ENCODE results near the gene HNRNPUL2. TPM values are rescaled to one million over a fixed set of nuclear protein-coding genes. Genes with fewer than 3 reads are reported as not detected.

HNRNPUL2 gene
- total and polyA plus RNA-seq, 2 experiments from 2014 or later, result 3.7 to 15.4 TPM

GRCh38 chr11:62712861-62713260, 14.4 kb downstream of the HNRNPUL2 start:
- peaks cover 38% of the 10 kb centered on the region for H3K4me1 ChIP-seq (ENCODE audit: insufficient read depth)
- no peaks in the 10 kb centered on the region for H3K9me2 ChIP-seq (replicated peaks; ENCODE audit: insufficient read depth)
- no peaks in the 10 kb centered on the region for H3K27me3 ChIP-seq
- no peak overlapping the region for H2AFZ ChIP-seq
- no peak for DNase-seq (ENCODE audit: low spot score)
- no peaks in the 10 kb centered on the region for H3K9me3 ChIP-seq (ENCODE audit: low read depth)
- peak overlapping the region; percentile 74 for H3K27ac ChIP-seq
- peaks cover 29% of the 10 kb centered on the region for H3K79me2 ChIP-seq
- H3K36me3 ChIP-seq (replicated peaks; ENCODE audit: insufficient read depth, low read depth), result no peaks in the 10 kb centered on the region
- H4K20me1 ChIP-seq (ENCODE audit: insufficient read depth, poor library complexity, severe bottlenecking), result no peaks in the 10 kb centered on the region
- WGBS (ENCODE audit: low lambda C conversion rate, missing lambda C conversion rate), result 79% methylated on average over 3 of the region's 3 CpGs
- no peak for TF ChIP-seq CTCF (IDR thresholded peaks at IDR 0.05; ENCODE audit: poor library complexity)
- TF ChIP-seq EZH2phosphoT487 (IDR thresholded peaks at IDR 0.05; ENCODE audit: low read depth, severe bottlenecking, unreplicated experiment), result no peak
- TF ChIP-seq EZH2 (IDR thresholded peaks at IDR 0.05; ENCODE audit: borderline replicate concordance), result no peak
- H3K4me2 ChIP-seq, result peak overlapping the region; percentile 11
- no peak overlapping the region for H3K4me3 ChIP-seq

GRCh38 chr11:62712276-62712812, 14.9 kb downstream of the HNRNPUL2 start:
- Histone ChIP-seq H3K9me2 (replicated peaks; ENCODE audit: insufficient read depth) (no peaks in the 10 kb centered on the region), H3K4me2 (peak overlapping the region; percentile 11), H3K79me2 (peaks cover 30% of the 10 kb centered on the region), H3K4me3 (no peak overlapping the region), H4K20me1 (ENCODE audit: insufficient read depth, poor library complexity, severe bottlenecking) (no peaks in the 10 kb centered on the region), H3K27me3 (no peaks in the 10 kb centered on the region), H3K4me1 (ENCODE audit: insufficient read depth) (peaks cover 42% of the 10 kb centered on the region), H2AFZ (no peak overlapping the region), H3K36me3 (replicated peaks; ENCODE audit: insufficient read depth, low read depth) (no peaks in the 10 kb centered on the region), H3K9me3 (ENCODE audit: low read depth) (no peaks in the 10 kb centered on the region), H3K27ac (peak overlapping the region; percentile 74)
- 96% methylated on average over 6 of the region's 6 CpGs for WGBS (ENCODE audit: low lambda C conversion rate, missing lambda C conversion rate)
- DNase-seq (ENCODE audit: low spot score), result no peak
- no peak for TF ChIP-seq CTCF (IDR thresholded peaks at IDR 0.05; ENCODE audit: poor library complexity)
- TF ChIP-seq EZH2phosphoT487 (IDR thresholded peaks at IDR 0.05; ENCODE audit: low read depth, severe bottlenecking, unreplicated experiment), result no peak
- TF ChIP-seq EZH2 (IDR thresholded peaks at IDR 0.05; ENCODE audit: borderline replicate concordance), result no peak

GRCh38 chr11:62710001-62710345, 17.3 kb downstream of the HNRNPUL2 start:
- Histone ChIP-seq H3K79me2 (peaks cover 13% of the 10 kb centered on the region), H3K36me3 (replicated peaks; ENCODE audit: insufficient read depth, low read depth) (no peaks in the 10 kb centered on the region), H3K4me3 (peak overlapping the region; percentile 26), H3K27me3 (no peaks in the 10 kb centered on the region), H4K20me1 (ENCODE audit: insufficient read depth, poor library complexity, severe bottlenecking) (no peaks in the 10 kb centered on the region), H3K4me2 (peak overlapping the region; percentile 83), H3K9me3 (ENCODE audit: low read depth) (no peaks in the 10 kb centered on the region), H3K4me1 (ENCODE audit: insufficient read depth) (peaks cover 58% of the 10 kb centered on the region), H3K27ac (peak overlapping the region; percentile 98), H2AFZ (peak overlapping the region; percentile 87), H3K9me2 (replicated peaks; ENCODE audit: insufficient read depth) (no peaks in the 10 kb centered on the region)
- DNase-seq (ENCODE audit: low spot score), result peak; percentile 30
- WGBS (ENCODE audit: low lambda C conversion rate, missing lambda C conversion rate), result 82% methylated on average over 7 of the region's 7 CpGs
- TF ChIP-seq CTCF (IDR thresholded peaks at IDR 0.05; ENCODE audit: poor library complexity) (no peak), EZH2 (IDR thresholded peaks at IDR 0.05; ENCODE audit: borderline replicate concordance) (no peak), EZH2phosphoT487 (IDR thresholded peaks at IDR 0.05; ENCODE audit: low read depth, severe bottlenecking, unreplicated experiment) (no peak)
